ENCODE results near the gene PTPRR. TPM values are rescaled to one million over a fixed set of nuclear protein-coding genes. Genes with fewer than 3 reads are reported as not detected.

Gene PTPRR
- total RNA-seq, 4 donors from 2014 or later, result 0.12 to 0.67 (median 0.45) TPM

DNA sequence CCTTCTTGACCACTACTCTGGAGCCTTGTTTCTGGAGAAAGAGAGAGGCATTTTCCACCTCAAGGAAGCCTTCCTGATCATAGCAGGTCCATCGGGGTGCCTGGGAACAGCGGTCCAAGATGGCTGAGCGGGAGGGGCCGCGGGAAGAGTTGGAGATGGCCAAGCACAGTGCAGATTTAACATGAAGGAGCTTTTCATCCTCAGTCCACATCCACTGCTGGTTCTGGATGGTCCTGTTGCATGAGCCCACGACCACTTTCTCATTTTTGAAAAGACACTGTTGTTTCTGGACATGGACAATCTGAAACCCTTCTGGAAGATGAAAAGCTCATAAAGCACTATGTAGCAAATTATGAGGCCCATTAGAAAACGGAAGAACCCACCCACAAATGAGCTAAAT lies 284.8 kb downstream of the PTPRR start:
- Histone ChIP-seq H3K27ac (peak overlapping the region in 1 of 4 donors; percentile 5), H3K4me1 (no peaks in the 10 kb centered on the region), H3K27me3 (peaks cover 5% of the 10 kb centered on the region), H3K9me3 (no peaks in the 10 kb centered on the region), H3K36me3 (no peaks in the 10 kb centered on the region), H3K4me3 (peak overlapping the region in 1 of 2 donors; percentile 28)
- TF ChIP-seq, protein P1, sequence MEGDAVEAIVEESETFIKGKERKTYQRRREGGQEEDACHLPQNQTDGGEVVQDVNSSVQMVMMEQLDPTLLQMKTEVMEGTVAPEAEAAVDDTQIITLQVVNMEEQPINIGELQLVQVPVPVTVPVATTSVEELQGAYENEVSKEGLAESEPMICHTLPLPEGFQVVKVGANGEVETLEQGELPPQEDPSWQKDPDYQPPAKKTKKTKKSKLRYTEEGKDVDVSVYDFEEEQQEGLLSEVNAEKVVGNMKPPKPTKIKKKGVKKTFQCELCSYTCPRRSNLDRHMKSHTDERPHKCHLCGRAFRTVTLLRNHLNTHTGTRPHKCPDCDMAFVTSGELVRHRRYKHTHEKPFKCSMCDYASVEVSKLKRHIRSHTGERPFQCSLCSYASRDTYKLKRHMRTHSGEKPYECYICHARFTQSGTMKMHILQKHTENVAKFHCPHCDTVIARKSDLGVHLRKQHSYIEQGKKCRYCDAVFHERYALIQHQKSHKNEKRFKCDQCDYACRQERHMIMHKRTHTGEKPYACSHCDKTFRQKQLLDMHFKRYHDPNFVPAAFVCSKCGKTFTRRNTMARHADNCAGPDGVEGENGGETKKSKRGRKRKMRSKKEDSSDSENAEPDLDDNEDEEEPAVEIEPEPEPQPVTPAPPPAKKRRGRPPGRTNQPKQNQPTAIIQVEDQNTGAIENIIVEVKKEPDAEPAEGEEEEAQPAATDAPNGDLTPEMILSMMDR (IDR thresholded peaks at IDR 0.05), result no peak
- TF ChIP-seq POLR2A (IDR thresholded peaks at IDR 0.05) (no peak), EP300 (IDR thresholded peaks at IDR 0.05) (no peak), POLR2AphosphoS5 (IDR thresholded peaks at IDR 0.05) (no peak)
- no peak for ATAC-seq
- 60 to 70% methylated on average over 1 to 5 of the region's 7 CpGs for WGBS, 2 donors (ENCODE audit: low coverage in 1 of 2)

DNA sequence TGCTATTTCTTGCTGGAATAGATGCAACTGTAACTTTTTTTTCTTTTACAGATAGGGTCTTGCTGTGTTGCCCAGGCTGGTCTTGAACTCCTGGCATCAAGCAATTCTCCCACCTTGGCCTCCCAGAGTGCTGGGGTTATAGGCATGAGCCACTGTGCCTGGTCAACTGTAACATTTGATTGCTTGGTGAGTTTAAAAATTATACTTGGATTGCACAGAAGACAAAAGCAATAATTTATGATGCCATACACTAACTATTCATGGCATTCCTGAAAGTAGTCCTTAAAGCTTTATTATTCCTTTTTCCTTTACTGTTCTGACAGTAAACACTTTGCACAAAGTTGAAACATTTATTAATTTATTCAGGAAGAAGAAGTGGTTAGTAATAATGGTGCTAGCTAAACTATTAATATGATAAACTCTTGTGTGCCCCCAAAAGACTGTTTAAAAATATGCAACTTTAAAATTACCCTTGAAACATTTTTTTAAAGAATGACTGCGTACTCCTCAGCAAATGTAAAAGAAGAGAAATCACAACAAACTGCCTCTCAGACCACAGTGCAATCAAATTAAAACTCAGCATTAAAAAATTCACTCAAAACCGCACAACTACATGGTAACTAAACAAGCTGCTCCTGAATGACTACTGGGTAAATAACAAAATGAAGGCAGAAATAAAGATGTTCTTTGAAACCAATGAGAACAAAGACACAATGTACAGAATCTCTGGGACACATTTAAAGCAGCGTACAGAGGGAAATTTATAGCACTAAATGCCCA lies 291.6 kb downstream of the PTPRR start:
- TF ChIP-seq EP300 (IDR thresholded peaks at IDR 0.05) (no peak), POLR2A (IDR thresholded peaks at IDR 0.05) (no peak), POLR2AphosphoS5 (IDR thresholded peaks at IDR 0.05) (no peak)
- TF ChIP-seq, protein P1 (IDR thresholded peaks at IDR 0.05), result no peak
- no peak for ATAC-seq
- Histone ChIP-seq H3K27me3 (no peaks in the 10 kb centered on the region), H3K27ac (no peak overlapping the region), H3K4me1 (no peaks in the 10 kb centered on the region), H3K9me3 (no peaks in the 10 kb centered on the region), H3K36me3 (no peaks in the 10 kb centered on the region), H3K4me3 (no peak overlapping the region)
- 80 to 81% methylated on average over 1 to 3 of the region's 3 CpGs for WGBS, 2 donors (ENCODE audit: low coverage in 1 of 2)

DNA sequence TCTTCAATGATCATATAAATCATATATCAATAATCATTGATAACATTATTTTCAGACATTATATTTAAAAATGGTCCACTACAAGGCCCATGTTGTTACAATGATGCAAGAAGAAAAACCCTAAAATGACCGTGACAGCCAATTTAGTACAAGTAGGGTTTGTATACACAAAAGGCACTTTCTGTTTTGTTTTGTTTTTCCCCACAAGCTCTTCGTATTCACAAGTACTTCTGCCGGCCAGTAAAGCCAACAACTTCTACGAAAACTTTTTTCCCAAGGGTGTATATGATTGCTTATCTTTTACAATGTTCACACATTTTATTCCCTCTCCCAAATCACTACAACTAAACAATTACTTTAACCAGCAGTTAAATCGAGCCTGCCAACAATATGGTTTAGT lies 292.9 kb downstream of the PTPRR start:
- H3K27ac ChIP-seq, result no peak overlapping the region
- 60 to 66% methylated on average over 5 of the region's 5 CpGs for WGBS, 2 donors (ENCODE audit: low coverage in 1 of 2)
- H3K4me1 ChIP-seq, result no peaks in the 10 kb centered on the region
- no peak for ATAC-seq
- TF ChIP-seq POLR2A (IDR thresholded peaks at IDR 0.05) (no peak), POLR2AphosphoS5 (IDR thresholded peaks at IDR 0.05) (no peak), EP300 (IDR thresholded peaks at IDR 0.05) (no peak)
- TF ChIP-seq, protein P1 (IDR thresholded peaks at IDR 0.05), result no peak
- H3K27me3 ChIP-seq, result no peaks in the 10 kb centered on the region
- no peaks in the 10 kb centered on the region for H3K9me3 ChIP-seq
- H3K4me3 ChIP-seq, result peak overlapping the region in 1 of 2 donors; percentile 4
- no peaks in the 10 kb centered on the region for H3K36me3 ChIP-seq

DNA sequence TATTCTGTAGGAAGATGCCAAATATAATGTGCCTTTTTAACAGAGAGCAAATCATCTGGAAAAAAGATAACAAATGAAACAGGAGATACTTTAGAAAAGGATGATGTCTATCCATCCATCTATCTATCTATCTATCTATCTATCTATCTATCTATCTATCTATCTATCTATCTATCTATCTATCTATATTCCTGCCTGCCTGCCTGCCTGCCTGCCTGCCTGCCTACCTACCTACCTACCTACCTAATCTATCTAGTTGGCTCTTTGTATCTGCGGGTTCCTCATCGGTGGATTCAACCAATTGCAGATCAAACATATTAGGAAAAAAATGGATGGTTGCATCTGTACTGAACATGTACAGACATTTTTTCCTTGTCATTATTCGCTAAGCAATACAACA lies 294.4 kb downstream of the PTPRR start:
- no peak overlapping the region for H3K27ac ChIP-seq
- no peaks in the 10 kb centered on the region for H3K9me3 ChIP-seq
- 86 to 89% methylated on average over 3 of the region's 3 CpGs for WGBS, 2 donors (ENCODE audit: low coverage in 1 of 2)
- ATAC-seq, result no peak
- TF ChIP-seq POLR2AphosphoS5 (IDR thresholded peaks at IDR 0.05) (no peak), POLR2A (IDR thresholded peaks at IDR 0.05) (no peak)
- H3K4me1 ChIP-seq, result no peaks in the 10 kb centered on the region
- no peaks in the 10 kb centered on the region for H3K27me3 ChIP-seq
- H3K4me3 ChIP-seq, result no peak overlapping the region
- H3K36me3 ChIP-seq, result no peaks in the 10 kb centered on the region

DNA sequence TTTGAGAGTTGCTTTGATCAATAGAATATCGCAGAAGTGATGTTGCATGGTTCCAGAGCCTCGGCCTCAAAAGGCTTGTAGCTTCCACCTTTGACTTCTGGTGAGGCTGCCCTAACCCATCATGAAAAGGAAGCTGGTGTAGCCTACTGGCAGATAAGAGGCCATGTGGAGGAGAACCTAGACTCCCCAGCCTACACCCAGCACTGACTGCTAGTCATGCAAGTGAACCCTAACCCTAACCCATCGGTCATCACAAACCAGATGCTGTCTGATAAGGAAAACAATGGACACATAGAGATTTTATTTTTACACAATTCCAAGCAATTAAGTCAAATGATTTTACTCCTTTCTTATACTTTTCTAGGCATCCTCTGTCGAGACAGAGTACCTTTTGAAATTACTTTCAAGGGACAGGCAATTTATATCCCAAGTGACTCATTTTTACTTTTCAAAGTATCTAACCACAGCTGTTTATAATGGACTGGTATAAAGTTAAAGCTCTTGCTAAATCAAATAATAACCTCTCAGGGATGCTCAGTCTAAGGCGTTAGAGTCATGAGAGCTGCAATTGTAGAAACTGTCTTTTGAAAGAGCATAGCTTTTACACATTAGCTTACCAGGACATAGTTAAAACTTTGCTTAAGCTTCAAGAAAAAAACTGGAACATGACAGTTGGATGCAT lies 300.9 kb downstream of the PTPRR start:
- Histone ChIP-seq H3K27ac (no peak overlapping the region), H3K4me3 (no peak overlapping the region), H3K36me3 (no peaks in the 10 kb centered on the region), H3K4me1 (no peaks in the 10 kb centered on the region), H3K27me3 (no peaks in the 10 kb centered on the region), H3K9me3 (no peaks in the 10 kb centered on the region)
- 74 to 85% methylated on average over 5 of the region's 5 CpGs for WGBS, 2 donors (ENCODE audit: low coverage in 1 of 2)
- TF ChIP-seq POLR2AphosphoS5 (IDR thresholded peaks at IDR 0.05), result no peak
- TF ChIP-seq, protein P1 (IDR thresholded peaks at IDR 0.05), result no peak
- no peak for TF ChIP-seq EP300 (IDR thresholded peaks at IDR 0.05)
- no peak for TF ChIP-seq POLR2A (IDR thresholded peaks at IDR 0.05)
- ATAC-seq, result no peak

Measured in gastroesophageal sphincter (tissue), 4 donors.